ENCODE data around the gene CDH4. TPM values are rescaled to one million over a fixed set of nuclear protein-coding genes. Genes with fewer than 3 reads are reported as not detected.

Gene CDH4
- total and polyA plus RNA-seq, 2 donors from 2014 or later: 1.1 TPM; not detected in 1

GRCh38 chr20:61361501-61361900 lies 109.4 kb downstream of the CDH4 start:
- no peak overlapping the region for H3K4me3 ChIP-seq (ENCODE audit: low read length in 3 of 3)
- FAIRE-seq (no peak), DNase-seq (no peak)
- H3K36me3 ChIP-seq (ENCODE audit: control insufficient read depth in 2 of 3, insufficient read depth in 3 of 3, low read length in 3 of 3): no peaks in the 10 kb centered on the region
- H3K27me3 ChIP-seq (ENCODE audit: control insufficient read depth, insufficient read depth, low read length): no peaks in the 10 kb centered on the region
- H3K27ac ChIP-seq (ENCODE audit: low read depth in 2 of 2, low read length in 2 of 2): no peak overlapping the region
- no peaks in the 10 kb centered on the region for H3K4me1 ChIP-seq (ENCODE audit: control insufficient read depth in 2 of 3, insufficient read depth in 2 of 3, low read depth in 1 of 3, low read length in 3 of 3)
- no peaks in the 10 kb centered on the region for H3K9me3 ChIP-seq (ENCODE audit: control insufficient read depth in 2 of 3, insufficient read depth in 1 of 3, low read length in 3 of 3)
- TF ChIP-seq, protein P1, sequence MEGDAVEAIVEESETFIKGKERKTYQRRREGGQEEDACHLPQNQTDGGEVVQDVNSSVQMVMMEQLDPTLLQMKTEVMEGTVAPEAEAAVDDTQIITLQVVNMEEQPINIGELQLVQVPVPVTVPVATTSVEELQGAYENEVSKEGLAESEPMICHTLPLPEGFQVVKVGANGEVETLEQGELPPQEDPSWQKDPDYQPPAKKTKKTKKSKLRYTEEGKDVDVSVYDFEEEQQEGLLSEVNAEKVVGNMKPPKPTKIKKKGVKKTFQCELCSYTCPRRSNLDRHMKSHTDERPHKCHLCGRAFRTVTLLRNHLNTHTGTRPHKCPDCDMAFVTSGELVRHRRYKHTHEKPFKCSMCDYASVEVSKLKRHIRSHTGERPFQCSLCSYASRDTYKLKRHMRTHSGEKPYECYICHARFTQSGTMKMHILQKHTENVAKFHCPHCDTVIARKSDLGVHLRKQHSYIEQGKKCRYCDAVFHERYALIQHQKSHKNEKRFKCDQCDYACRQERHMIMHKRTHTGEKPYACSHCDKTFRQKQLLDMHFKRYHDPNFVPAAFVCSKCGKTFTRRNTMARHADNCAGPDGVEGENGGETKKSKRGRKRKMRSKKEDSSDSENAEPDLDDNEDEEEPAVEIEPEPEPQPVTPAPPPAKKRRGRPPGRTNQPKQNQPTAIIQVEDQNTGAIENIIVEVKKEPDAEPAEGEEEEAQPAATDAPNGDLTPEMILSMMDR (IDR thresholded peaks at IDR 0.05; ENCODE audit: borderline replicate concordance, extremely low read depth, insufficient read depth): no peak
- intact Hi-C loops (cut with DNase I): no loop called here
- no peak overlapping the region for H3K9ac ChIP-seq (ENCODE audit: low read length in 3 of 3)

DNA sequence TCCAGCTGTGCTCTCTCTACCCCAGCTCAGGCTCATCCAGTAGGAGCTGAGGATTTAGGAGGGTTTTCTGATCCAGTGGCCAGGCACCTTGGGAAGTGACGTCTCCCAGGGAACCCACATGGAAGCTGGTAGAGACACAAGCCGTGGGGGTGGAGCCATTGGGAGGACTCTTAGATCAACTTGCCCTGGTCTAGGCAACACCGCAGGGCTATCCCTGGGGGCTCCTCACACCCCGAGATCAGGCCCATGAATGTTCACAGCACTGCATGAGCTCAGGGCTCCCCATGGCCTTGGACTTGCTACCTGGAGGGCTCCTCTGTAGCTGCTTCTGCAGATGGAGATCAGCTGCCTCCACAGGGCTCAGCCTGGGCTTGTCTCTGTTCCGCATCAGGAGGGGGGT lies 112.1 kb downstream of the CDH4 start:
- intact Hi-C loops (cut with DNase I): no loop called here
- Histone ChIP-seq H3K9ac (ENCODE audit: low read length in 3 of 3) (no peak overlapping the region), H3K36me3 (ENCODE audit: control insufficient read depth in 2 of 3, insufficient read depth in 3 of 3, low read length in 3 of 3) (no peaks in the 10 kb centered on the region), H3K4me1 (ENCODE audit: control insufficient read depth in 2 of 3, insufficient read depth in 2 of 3, low read depth in 1 of 3, low read length in 3 of 3) (no peaks in the 10 kb centered on the region), H3K9me3 (ENCODE audit: control insufficient read depth in 2 of 3, insufficient read depth in 1 of 3, low read length in 3 of 3) (no peaks in the 10 kb centered on the region), H3K4me3 (ENCODE audit: low read length in 3 of 3) (no peak overlapping the region), H3K27me3 (ENCODE audit: control insufficient read depth, insufficient read depth, low read length) (no peaks in the 10 kb centered on the region), H3K27ac (ENCODE audit: low read depth in 2 of 2, low read length in 2 of 2) (no peak overlapping the region)
- DNase-seq: no peak
- TF ChIP-seq, protein P1 (IDR thresholded peaks at IDR 0.05; ENCODE audit: borderline replicate concordance, extremely low read depth, insufficient read depth): no peak
- no peak for FAIRE-seq

GRCh38 chr20:61366914-61367313 lies 114.9 kb downstream of the CDH4 start:
- H3K27ac ChIP-seq (ENCODE audit: low read depth in 2 of 2, low read length in 2 of 2): no peak overlapping the region
- intact Hi-C loops (cut with DNase I): no loop called here
- TF ChIP-seq, protein P1 (IDR thresholded peaks at IDR 0.05; ENCODE audit: borderline replicate concordance, extremely low read depth, insufficient read depth): no peak
- no peaks in the 10 kb centered on the region for H3K27me3 ChIP-seq (ENCODE audit: control insufficient read depth, insufficient read depth, low read length)
- no peaks in the 10 kb centered on the region for H3K9me3 ChIP-seq (ENCODE audit: control insufficient read depth in 2 of 3, insufficient read depth in 1 of 3, low read length in 3 of 3)
- no peaks in the 10 kb centered on the region for H3K4me1 ChIP-seq (ENCODE audit: control insufficient read depth in 2 of 3, insufficient read depth in 2 of 3, low read depth in 1 of 3, low read length in 3 of 3)
- H3K4me3 ChIP-seq (ENCODE audit: low read length in 3 of 3): no peak overlapping the region
- no peak for FAIRE-seq
- H3K36me3 ChIP-seq (ENCODE audit: control insufficient read depth in 2 of 3, insufficient read depth in 3 of 3, low read length in 3 of 3): no peaks in the 10 kb centered on the region
- no peak overlapping the region for H3K9ac ChIP-seq (ENCODE audit: low read length in 3 of 3)
- no peak for DNase-seq

Measured in kidney (tissue), 14 donors.